Sigmoid colon (tissue), 4 donors: ENCODE results near the gene C1orf21.

Experiments used
- EP300 ChIP-seq, 4 donors: sonication (generic); formaldehyde crosslinking; IDR thresholded peaks; one replicate each; pipeline ENCODE4 v1.6.1; 2017; ENCODE audit warnings: antibody characterized with exemption in 4 of 4
- POLR2A ChIP-seq, 2 donors: fragments of 450-650 bp; IDR thresholded peaks; one replicate each; pipeline ENCODE4 v1.6.1; 2016; ENCODE audit warnings: antibody characterized with exemption in 2 of 2, mild to moderate bottlenecking in 2 of 2, moderate library complexity in 2 of 2
- POLR2AphosphoS5 ChIP-seq, 4 donors: sonication (generic); formaldehyde crosslinking; IDR thresholded peaks; one replicate each; pipeline ENCODE4 v1.6.1; 2017; ENCODE audit warnings: antibody characterized with exemption in 4 of 4
- TF ChIP-seq, protein P1 (sequence below), 4 experiments: fragments of 450-650 bp in 3 of 4; fragments of 200-600 bp in 1 of 4; IDR thresholded peaks; one replicate each; pipeline ENCODE4 v1.5.1; 2016 to 2019; ENCODE audit warnings: antibody characterized with exemption in 4 of 4, mild to moderate bottlenecking in 3 of 4, moderate library complexity in 2 of 4

- TF ChIP-seq EP300 (IDR thresholded peaks at IDR 0.05) (no peak), POLR2AphosphoS5 (IDR thresholded peaks at IDR 0.05) (no peak), POLR2A (IDR thresholded peaks at IDR 0.05) (no peak)
- TF ChIP-seq, protein P1, sequence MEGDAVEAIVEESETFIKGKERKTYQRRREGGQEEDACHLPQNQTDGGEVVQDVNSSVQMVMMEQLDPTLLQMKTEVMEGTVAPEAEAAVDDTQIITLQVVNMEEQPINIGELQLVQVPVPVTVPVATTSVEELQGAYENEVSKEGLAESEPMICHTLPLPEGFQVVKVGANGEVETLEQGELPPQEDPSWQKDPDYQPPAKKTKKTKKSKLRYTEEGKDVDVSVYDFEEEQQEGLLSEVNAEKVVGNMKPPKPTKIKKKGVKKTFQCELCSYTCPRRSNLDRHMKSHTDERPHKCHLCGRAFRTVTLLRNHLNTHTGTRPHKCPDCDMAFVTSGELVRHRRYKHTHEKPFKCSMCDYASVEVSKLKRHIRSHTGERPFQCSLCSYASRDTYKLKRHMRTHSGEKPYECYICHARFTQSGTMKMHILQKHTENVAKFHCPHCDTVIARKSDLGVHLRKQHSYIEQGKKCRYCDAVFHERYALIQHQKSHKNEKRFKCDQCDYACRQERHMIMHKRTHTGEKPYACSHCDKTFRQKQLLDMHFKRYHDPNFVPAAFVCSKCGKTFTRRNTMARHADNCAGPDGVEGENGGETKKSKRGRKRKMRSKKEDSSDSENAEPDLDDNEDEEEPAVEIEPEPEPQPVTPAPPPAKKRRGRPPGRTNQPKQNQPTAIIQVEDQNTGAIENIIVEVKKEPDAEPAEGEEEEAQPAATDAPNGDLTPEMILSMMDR (IDR thresholded peaks at IDR 0.05), result no peak
Observed at GRCh38 chr1:184455786-184456185, 69.0 kb downstream of the C1orf21 start.
